Testis (tissue), 3 donors: ENCODE data around the gene RAB36. TPM values are rescaled to one million over a fixed set of nuclear protein-coding genes. Genes with fewer than 3 reads are reported as not detected.

Experiments
- DNase-seq: peaks from one replicate; pipeline ENCODE4 v3.0.0-alpha.2; 2019
- H3K27ac ChIP-seq, 2 donors: fragments of 200-600 bp; sonication (generic); one replicate each; pipeline ENCODE4 v1.5.1; 2019
- H3K27me3 ChIP-seq: fragments of 200-600 bp; sonication (generic); one replicate; pipeline ENCODE4 v1.5.1; 2019
- H3K36me3 ChIP-seq: fragments of 200-600 bp; sonication (generic); one replicate; pipeline ENCODE4 v1.5.1; 2017; ENCODE audit warnings: low read depth; ENCODE audit errors: missing control alignments
- H3K4me1 ChIP-seq: fragments of 200-600 bp; sonication (generic); one replicate; pipeline ENCODE4 v1.5.1; 2019
- H3K4me3 ChIP-seq, 2 donors: fragments of 200-600 bp; sonication (generic); one replicate each; pipeline ENCODE4 v1.5.1; 2017 to 2019
- H3K9me3 ChIP-seq: fragments of 200-600 bp; sonication (generic); one replicate; pipeline ENCODE4 v1.5.1; 2017
- POLR2A ChIP-seq: fragments of 450-650 bp; IDR thresholded peaks from one replicate; pipeline ENCODE4 v1.6.1; 2017; ENCODE audit warnings: antibody characterized with exemption, mild to moderate bottlenecking, moderate library complexity
- WGBS, 2 donors: methylation state at CpG; one replicate each; pipeline ENCODE4 v1.1.5; 2018; 5-methylcytosine and 5-hydroxymethylcytosine counted together
- intact Hi-C: fragments of 100-400 bp; cut with DNase I; formaldehyde crosslinking; loops from one replicate; pipeline ENCODE4 v1.15.1; 2023; ENCODE audit warnings: low total_unique reads
- polyA plus RNA-seq: library from polyadenylated mRNA; stranded (reverse); fragments of 350-450 nt; fragmentation: Illumina TruSeq; extraction: RNeasy Lipid Tissue Mini Kit (QIAGEN cat#74804); gene quantifications from one replicate; pipeline ENCODE4 v1.2.3, GENCODE V29; 2014; ENCODE audit warnings: low read depth, low replicate concordance; ENCODE audit not compliant: insufficient read depth
- total RNA-seq, 2 donors: library from RNA; depleted of rRNA; stranded (reverse); fragments of >200 nt; gene quantifications; one replicate each; pipeline ENCODE4 v1.2.3, GENCODE V29; 2016
- TF ChIP-seq, protein P1 (sequence below), 3 experiments: fragments of 450-650 bp in 2 of 3; fragments of 200-600 bp in 1 of 3; sonication (generic) in 1 of 3; IDR thresholded peaks; one replicate each; pipeline ENCODE4 v1.5.1; 2016 to 2019; ENCODE audit warnings: antibody characterized with exemption in 3 of 3, mild to moderate bottlenecking in 2 of 3, moderate library complexity in 1 of 3

RAB36 gene
- total and polyA plus RNA-seq, 3 donors from 2014 or later = 7.4 to 11.1 (median 7.5) TPM

DNA sequence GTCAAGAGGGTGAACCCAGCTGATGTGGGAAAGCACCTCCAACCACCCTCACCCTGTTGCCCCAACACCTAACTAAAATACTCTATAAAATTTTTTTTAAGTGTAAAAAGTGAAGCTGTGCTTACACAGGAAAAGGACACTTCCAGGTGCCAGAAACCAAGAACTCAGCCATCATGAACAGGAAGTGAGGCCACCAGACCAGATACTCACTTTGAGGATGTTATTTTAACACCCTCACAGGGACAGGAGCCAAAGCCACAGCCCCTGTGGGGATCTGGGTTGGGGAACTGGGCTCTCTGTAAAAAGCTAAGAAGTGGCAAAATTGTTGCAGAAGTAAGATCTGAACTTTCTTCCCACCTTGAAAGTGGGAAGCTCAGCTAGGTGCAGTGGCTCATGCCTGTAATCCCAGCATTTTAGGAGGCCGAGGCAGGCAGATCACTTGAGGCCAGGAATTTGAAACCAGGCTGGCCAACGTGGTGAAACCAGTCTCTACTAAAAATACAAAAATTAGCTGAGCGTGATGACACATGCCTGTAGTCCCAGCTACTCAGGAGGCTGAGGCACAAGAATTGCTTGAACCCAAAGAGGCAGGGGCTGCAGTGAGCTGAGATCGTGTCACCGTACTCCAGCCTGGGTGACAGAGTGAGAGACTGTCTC, 7.2 kb upstream of the RAB36 start:
- H3K36me3 ChIP-seq = no peaks in the 10 kb centered on the region
- no peak for TF ChIP-seq POLR2A
- TF ChIP-seq, protein P1, sequence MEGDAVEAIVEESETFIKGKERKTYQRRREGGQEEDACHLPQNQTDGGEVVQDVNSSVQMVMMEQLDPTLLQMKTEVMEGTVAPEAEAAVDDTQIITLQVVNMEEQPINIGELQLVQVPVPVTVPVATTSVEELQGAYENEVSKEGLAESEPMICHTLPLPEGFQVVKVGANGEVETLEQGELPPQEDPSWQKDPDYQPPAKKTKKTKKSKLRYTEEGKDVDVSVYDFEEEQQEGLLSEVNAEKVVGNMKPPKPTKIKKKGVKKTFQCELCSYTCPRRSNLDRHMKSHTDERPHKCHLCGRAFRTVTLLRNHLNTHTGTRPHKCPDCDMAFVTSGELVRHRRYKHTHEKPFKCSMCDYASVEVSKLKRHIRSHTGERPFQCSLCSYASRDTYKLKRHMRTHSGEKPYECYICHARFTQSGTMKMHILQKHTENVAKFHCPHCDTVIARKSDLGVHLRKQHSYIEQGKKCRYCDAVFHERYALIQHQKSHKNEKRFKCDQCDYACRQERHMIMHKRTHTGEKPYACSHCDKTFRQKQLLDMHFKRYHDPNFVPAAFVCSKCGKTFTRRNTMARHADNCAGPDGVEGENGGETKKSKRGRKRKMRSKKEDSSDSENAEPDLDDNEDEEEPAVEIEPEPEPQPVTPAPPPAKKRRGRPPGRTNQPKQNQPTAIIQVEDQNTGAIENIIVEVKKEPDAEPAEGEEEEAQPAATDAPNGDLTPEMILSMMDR (IDR thresholded peaks at IDR 0.05) = no peak
- H3K4me3 ChIP-seq = no peak overlapping the region
- 83 to 86% methylated on average over 5 of the region's 5 CpGs for WGBS, 2 donors
- no peak overlapping the region for H3K27ac ChIP-seq
- H3K4me1 ChIP-seq = peaks cover 6% of the 10 kb centered on the region
- intact Hi-C loops = no loop called here
- H3K9me3 ChIP-seq = no peaks in the 10 kb centered on the region
- H3K27me3 ChIP-seq = no peaks in the 10 kb centered on the region
- DNase-seq = no peak

DNA sequence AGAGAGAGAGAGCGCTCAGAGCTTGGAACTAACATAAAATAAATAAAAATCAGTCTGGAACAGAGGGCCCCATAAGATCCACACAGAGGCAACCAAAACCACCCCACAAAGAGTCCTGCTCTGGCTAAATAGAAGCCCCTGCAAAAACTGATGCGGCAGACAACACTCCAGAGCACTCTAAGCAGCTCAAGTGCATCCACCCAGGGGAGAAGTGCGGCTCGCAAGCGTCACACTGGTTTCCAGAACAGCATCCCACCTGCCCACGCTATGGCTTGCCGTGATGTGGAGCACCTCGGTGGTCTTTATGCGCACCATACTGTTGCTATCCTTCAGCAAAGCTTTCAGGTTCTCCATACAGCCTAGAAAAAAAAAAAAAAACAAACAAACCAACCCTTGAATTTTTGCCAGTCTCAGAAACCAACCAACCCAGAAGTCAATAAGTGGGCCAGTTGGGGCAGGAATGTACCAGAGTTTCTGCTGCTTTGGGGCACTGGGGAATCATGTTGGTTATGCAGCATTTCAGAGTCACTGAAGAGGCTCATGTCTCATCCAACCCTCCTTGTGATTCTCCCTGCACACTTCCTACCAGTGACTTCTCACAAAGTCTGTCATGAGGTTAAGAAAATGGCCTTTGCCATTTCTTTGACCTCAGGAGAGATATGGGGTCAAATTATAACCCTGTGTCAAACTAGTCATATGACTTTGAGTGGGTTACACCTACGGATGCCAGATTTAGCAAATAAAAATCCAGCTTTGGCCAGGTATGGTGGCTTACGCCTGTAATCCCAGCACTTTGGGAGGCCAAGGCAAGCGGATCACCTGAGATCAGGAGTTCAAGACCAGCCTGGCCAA, 6.5 kb upstream of the RAB36 start:
- 92 to 96% methylated on average over 12 of the region's 12 CpGs for WGBS, 2 donors
- DNase-seq = no peak
- Histone ChIP-seq H3K9me3 (no peaks in the 10 kb centered on the region), H3K4me1 (peaks cover 6% of the 10 kb centered on the region), H3K27ac (no peak overlapping the region), H3K4me3 (no peak overlapping the region), H3K27me3 (no peaks in the 10 kb centered on the region), H3K36me3 (no peaks in the 10 kb centered on the region)
- intact Hi-C loops = no loop called here
- no peak for TF ChIP-seq POLR2A
- TF ChIP-seq, protein P1 (IDR thresholded peaks at IDR 0.05) = no peak

DNA sequence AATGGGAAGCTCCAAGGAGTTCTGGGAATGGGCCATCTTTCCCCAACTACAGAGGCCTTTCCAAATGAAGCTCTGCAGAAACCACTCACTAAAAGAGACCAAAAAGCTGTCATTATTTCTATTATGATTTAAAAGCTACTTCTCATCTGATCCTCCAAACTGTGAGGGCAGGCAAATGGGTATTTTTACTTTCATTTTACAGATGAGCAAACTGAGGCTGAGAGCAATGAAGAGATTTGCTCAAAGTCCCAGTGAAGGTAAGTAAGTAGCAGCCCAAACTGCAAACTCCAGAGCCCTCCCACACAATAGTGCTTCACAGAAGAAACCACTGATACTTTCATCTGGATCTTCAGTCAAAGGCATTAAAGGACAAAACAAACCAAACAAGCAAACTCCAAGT, 4.9 kb upstream of the RAB36 start:
- TF ChIP-seq POLR2A = no peak
- TF ChIP-seq, protein P1 (IDR thresholded peaks at IDR 0.05) = no peak
- Histone ChIP-seq H3K9me3 (no peaks in the 10 kb centered on the region), H3K36me3 (no peaks in the 10 kb centered on the region), H3K4me3 (no peak overlapping the region), H3K27ac (no peak overlapping the region), H3K4me1 (peaks cover 6% of the 10 kb centered on the region), H3K27me3 (no peaks in the 10 kb centered on the region)
- DNase-seq = no peak
- intact Hi-C loops = no loop called here

DNA sequence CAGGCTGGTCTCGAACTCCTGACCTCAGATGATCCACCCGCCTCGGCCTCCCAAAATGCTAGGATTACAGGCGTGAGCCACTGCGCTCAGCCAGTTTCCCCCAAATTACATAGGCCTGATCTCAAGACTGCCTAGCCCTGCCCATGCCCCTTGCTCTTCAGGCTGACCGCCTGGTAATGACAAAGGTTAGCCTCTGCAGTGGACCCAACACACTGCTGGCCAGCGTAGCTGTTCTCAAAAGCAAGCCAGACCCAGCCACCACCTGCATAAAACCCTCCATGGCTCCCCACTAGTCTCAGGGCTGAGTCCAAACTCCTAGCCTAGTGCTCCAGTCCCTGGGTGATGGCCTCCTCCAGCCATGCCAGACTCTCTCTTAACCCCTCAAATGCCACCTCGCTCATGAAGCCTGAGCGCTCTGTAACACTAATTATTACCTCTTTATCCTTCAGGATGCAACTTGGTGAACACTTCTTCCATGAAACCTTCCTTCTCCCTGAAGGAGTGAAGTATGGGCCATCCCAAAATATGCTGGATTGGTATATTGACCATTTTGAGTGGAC, 2.7 kb upstream of the RAB36 start:
- intact Hi-C loops = no loop called here
- Histone ChIP-seq H3K27ac (no peak overlapping the region), H3K36me3 (no peaks in the 10 kb centered on the region), H3K4me3 (peak overlapping the region in 1 of 2 donors; percentile 34), H3K27me3 (no peaks in the 10 kb centered on the region), H3K4me1 (peaks cover 15% of the 10 kb centered on the region), H3K9me3 (no peaks in the 10 kb centered on the region)
- DNase-seq = no peak
- 67 to 71% methylated on average over 7 to 9 of the region's 9 CpGs for WGBS, 2 donors
- no peak for TF ChIP-seq POLR2A
- TF ChIP-seq, protein P1 (IDR thresholded peaks at IDR 0.05) = no peak
